Vagina (tissue), 2 donors: ENCODE measurements around the gene CYB561. TPM values are rescaled to one million over a fixed set of nuclear protein-coding genes. Genes with fewer than 3 reads are reported as not detected.
A peak's percentile ranks its signal among the peaks of the same experiment; 100 is the strongest.

ENCODE experiments used
- DNase-seq, 2 donors: peaks; one replicate each; pipeline ENCODE4 v3.0.0-alpha.2; 2017; ENCODE audit errors: extremely low spot score in 2 of 2
- H3K27ac ChIP-seq: fragments of 200-600 bp; sonication (generic); one replicate; pipeline ENCODE4 v1.5.1; 2019
- H3K27me3 ChIP-seq: fragments of 200-600 bp; sonication (generic); one replicate; pipeline ENCODE4 v1.5.1; 2019
- H3K36me3 ChIP-seq, 2 donors: fragments of 200-600 bp; sonication (generic); one replicate each; pipeline ENCODE4 v1.5.1; 2017 to 2019
- H3K4me1 ChIP-seq: fragments of 200-600 bp; sonication (generic); one replicate; pipeline ENCODE4 v1.5.1; 2019
- H3K4me3 ChIP-seq, 2 donors: fragments of 200-600 bp; sonication (generic); 1 replicate in 1 of 2; 2 replicates in 1 of 2; pipeline ENCODE4 v1.5.1; 2016 to 2019
- H3K9me3 ChIP-seq: fragments of 200-600 bp; sonication (generic); one replicate; pipeline ENCODE4 v1.5.1; 2019
- POLR2A ChIP-seq, 2 donors: fragments of 450-650 bp; IDR thresholded peaks; one replicate each; pipeline ENCODE4 v1.6.1; 2017; ENCODE audit warnings: antibody characterized with exemption in 2 of 2, mild to moderate bottlenecking in 2 of 2, moderate library complexity in 2 of 2
- POLR2AphosphoS5 ChIP-seq, 2 donors: sonication (generic); formaldehyde crosslinking; IDR thresholded peaks; one replicate each; pipeline ENCODE4 v1.9.0; 2017; ENCODE audit warnings: antibody characterized with exemption in 2 of 2, mild to moderate bottlenecking in 2 of 2, low read depth in 1 of 2; ENCODE audit not compliant: insufficient read depth in 1 of 2
- intact Hi-C: fragments of 100-400 bp; cut with DNase I; formaldehyde crosslinking; loops from one replicate; pipeline ENCODE4 v1.15.1; 2023
- total RNA-seq: library from RNA; depleted of rRNA; stranded (reverse); fragments of >200 nt; gene quantifications from one replicate; pipeline ENCODE4 v1.2.3, GENCODE V29; 2016
- TF ChIP-seq, protein P1 (sequence below), 3 experiments: fragments of 450-650 bp in 2 of 3; fragments of 200-600 bp in 1 of 3; sonication (generic) in 1 of 3; IDR thresholded peaks; one replicate each; pipeline ENCODE4 v1.5.1; 2017 to 2019; ENCODE audit warnings: antibody characterized with exemption in 3 of 3, mild to moderate bottlenecking in 2 of 3, moderate library complexity in 2 of 3

The CYB561 gene
- total RNA-seq, 1 donor from 2014 or later = 46.2 TPM

DNA sequence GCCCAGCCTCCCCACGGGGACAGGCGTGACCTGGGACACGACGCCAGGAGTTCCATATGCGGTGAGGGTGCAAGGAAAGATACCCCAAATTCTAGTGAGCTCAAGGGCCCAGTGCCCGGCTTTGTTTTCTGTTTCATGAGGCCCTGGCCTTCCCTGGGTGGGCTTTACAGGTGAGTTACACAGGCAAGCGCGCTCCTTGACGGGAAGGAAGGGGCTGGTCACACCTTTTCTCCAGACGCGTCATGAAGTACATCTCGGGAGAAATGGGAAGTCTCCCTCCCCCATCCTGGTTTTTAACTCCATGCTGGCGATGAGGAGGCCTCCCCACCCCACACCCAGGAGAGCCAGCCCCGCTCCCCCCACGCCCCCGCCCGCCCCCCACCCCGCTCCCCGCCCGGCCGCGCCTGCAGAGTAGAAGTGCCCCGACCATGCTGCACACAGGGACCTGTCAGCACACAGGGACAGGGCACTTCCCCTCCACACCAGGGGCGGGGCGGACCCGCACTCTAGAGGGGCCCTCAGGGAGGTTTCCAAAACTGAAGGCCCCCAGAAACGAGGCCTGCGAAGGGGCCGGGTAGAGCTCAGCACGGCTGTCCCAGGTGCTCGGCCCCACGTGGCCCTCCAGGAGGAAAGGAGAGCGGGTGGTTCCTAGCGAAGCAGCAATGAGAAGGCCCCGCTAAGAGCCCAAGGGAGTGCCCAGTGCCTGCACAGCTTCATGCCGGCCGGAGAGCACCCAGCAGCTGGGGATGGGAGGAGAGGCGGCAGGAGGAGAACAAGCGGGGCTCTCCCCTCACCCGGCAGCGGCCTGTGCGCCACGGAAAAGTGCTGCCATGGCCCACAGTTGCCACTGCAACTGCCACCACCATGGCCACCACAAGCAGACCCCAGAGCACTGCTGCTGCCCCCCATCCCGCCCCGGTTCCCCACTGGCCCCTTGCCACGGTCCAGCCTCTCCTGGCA lies 7.7 kb downstream of the CYB561 start:
- intact Hi-C loops = loop anchor here (5.0 kb wide), 1 partner anchor 164 kb away; the partner anchor contains the start of gene TACO1
- Histone ChIP-seq H3K27ac (peak overlapping the region; percentile 48), H3K9me3 (no peaks in the 10 kb centered on the region), H3K4me1 (peaks cover 70% of the 10 kb centered on the region), H3K27me3 (no peaks in the 10 kb centered on the region), H3K36me3 (no peaks in the 10 kb centered on the region), H3K4me3 (peak overlapping the region in 1 of 2 donors; percentile 18)
- TF ChIP-seq POLR2AphosphoS5 (IDR thresholded peaks at IDR 0.05; ENCODE audit: insufficient read depth in 1 of 2, low read depth in 1 of 2) (no peak), POLR2A (IDR thresholded peaks at IDR 0.05) (no peak)
- TF ChIP-seq, protein P1, sequence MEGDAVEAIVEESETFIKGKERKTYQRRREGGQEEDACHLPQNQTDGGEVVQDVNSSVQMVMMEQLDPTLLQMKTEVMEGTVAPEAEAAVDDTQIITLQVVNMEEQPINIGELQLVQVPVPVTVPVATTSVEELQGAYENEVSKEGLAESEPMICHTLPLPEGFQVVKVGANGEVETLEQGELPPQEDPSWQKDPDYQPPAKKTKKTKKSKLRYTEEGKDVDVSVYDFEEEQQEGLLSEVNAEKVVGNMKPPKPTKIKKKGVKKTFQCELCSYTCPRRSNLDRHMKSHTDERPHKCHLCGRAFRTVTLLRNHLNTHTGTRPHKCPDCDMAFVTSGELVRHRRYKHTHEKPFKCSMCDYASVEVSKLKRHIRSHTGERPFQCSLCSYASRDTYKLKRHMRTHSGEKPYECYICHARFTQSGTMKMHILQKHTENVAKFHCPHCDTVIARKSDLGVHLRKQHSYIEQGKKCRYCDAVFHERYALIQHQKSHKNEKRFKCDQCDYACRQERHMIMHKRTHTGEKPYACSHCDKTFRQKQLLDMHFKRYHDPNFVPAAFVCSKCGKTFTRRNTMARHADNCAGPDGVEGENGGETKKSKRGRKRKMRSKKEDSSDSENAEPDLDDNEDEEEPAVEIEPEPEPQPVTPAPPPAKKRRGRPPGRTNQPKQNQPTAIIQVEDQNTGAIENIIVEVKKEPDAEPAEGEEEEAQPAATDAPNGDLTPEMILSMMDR (IDR thresholded peaks at IDR 0.05) = no peak
- no peak for DNase-seq

DNA sequence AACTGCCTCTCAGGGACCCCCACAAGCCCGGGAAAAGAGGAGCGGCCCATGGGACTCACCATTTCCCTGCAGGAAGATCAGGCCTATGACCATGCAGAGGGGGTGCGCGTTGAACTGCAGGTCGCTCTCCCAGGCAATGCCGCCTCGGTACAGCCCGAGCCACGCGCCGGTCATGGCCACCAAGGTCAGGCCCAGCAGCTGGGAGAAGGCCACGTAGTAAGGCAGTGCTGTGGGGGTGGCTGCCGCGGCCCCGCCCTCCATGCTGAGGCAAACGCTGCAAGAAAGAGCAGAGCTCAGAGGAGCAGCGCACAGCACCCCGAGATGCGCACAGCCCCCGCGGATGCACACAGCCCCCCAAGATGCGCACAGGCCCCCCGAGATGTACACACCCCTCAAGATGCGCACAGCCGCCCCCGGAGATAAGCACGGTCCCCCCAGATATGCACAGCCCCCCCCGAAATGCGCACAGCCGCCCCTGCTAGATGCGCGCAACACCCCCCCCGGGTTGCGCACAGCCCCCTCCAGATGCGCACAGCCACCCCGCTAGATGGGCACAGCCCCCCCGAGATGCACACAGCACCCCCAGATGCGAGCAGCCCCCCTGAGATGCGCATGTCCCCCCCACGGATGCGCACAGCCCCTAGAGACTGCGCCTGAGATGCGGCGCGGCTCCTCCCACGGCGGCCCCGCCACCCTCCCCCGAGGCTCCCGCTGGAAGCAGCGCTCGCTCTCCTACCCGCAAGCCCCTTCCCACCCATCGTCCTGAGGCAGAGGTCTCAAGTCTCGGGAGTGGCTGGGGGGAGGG lies 8.6 kb downstream of the CYB561 start:
- peaks cover 75% of the 10 kb centered on the region for H3K4me1 ChIP-seq
- H3K27ac ChIP-seq = peak overlapping the region; percentile 47
- intact Hi-C loops = loop anchor here (5.0 kb wide), 1 partner anchor 165 kb away; the partner anchor contains the start of gene TACO1

DNA sequence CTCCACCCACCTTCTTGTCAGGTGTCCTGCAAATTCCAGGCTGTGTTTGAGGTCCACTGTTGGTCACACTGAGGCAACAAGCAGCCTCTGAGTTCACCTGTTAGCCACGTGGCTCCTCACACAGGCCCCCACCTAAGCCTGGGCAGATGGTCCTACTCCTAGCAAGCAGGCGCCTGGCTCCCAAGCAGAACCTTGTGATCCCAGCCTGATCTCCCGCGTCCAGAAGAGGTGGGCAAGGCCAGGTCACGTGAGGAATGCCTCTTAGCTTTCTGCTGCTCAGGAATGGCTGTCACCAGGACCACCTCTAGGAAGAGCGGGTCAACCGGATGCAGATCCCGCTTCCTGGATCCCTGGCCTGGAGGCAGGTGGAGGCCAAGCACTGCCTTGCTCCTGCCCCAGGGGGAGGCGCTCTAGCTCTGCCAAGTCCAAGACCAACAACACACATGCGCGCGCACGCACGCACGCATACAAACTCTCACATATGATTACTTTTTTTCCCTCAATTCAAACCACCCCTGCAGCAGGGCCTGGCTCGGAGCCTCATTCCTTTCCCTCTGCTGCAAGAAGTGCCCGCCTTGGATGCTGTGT lies 9.5 kb downstream of the CYB561 start:
- intact Hi-C loops = loop anchor here (5.0 kb wide), 1 partner anchor 166 kb away; the partner anchor contains the start of gene TACO1
- no peak for DNase-seq
- TF ChIP-seq POLR2AphosphoS5 (IDR thresholded peaks at IDR 0.05; ENCODE audit: insufficient read depth in 1 of 2, low read depth in 1 of 2) (no peak), POLR2A (IDR thresholded peaks at IDR 0.05) (no peak)
- TF ChIP-seq, protein P1 (IDR thresholded peaks at IDR 0.05) = no peak
- peak overlapping the region; percentile 69 for H3K27ac ChIP-seq
- no peaks in the 10 kb centered on the region for H3K36me3 ChIP-seq
- peaks cover 84% of the 10 kb centered on the region for H3K4me1 ChIP-seq
- H3K9me3 ChIP-seq = no peaks in the 10 kb centered on the region
- H3K4me3 ChIP-seq = no peak overlapping the region
- no peaks in the 10 kb centered on the region for H3K27me3 ChIP-seq

More for the DNA sequence above, 8.6 kb downstream of the CYB561 start:
- Histone ChIP-seq H3K4me3 (peak overlapping the region in 1 of 2 donors; percentile 18), H3K9me3 (no peaks in the 10 kb centered on the region), H3K27me3 (no peaks in the 10 kb centered on the region), H3K36me3 (no peaks in the 10 kb centered on the region)
- DNase-seq = no peak
- TF ChIP-seq, protein P1 (IDR thresholded peaks at IDR 0.05) = no peak
- TF ChIP-seq POLR2AphosphoS5 (IDR thresholded peaks at IDR 0.05; ENCODE audit: insufficient read depth in 1 of 2, low read depth in 1 of 2) (no peak), POLR2A (IDR thresholded peaks at IDR 0.05) (no peak)

DNA sequence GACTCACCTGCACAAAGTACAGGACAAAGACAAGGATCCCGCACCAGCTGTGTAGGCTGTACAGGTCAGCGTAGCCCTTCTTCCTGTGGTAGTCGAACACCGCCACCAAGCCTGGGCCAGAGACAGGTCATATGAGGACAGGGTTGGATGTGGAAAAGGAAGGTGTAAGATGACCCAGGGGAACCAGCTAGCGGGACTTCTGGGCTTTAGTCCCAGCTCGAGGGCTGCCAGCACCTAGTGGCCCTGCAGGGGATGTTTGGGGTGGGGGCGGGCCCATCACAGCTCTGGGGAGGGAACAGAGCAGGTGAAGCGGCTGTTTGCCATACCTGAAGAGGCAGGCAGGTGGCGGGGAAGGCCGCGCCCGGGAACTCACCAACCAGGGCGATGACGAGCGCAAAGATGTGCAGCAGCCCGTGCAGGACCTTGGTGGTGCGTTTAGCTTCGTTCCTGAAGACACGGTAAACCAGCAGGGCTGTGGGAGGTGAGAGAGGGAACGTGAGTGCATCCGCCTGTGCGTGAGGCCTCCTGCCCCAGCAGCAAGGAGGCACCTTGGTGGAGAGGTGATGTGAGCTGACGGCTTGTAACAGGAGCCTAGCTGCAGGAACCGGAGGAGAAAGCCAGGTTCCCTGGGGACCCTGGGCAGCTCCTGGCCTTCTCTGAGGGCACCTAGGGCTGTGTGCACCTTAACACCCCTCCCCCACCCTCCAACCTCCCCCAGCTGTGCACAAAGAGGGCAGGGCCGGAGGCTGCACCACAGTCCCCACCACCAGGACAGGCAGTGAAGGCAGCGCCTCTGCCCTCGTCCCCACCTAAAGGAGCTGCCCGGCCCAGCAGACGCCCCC lies 10.2 kb downstream of the CYB561 start:
- Histone ChIP-seq H3K9me3 (no peaks in the 10 kb centered on the region), H3K27me3 (no peaks in the 10 kb centered on the region), H3K4me1 (peaks cover 87% of the 10 kb centered on the region), H3K4me3 (no peak overlapping the region), H3K27ac (peak overlapping the region; percentile 69), H3K36me3 (no peaks in the 10 kb centered on the region)
- intact Hi-C loops = loop anchor here (5.0 kb wide), 1 partner anchor 166 kb away; the partner anchor contains the start of gene TACO1
- TF ChIP-seq POLR2AphosphoS5 (IDR thresholded peaks at IDR 0.05; ENCODE audit: insufficient read depth in 1 of 2, low read depth in 1 of 2) (no peak), POLR2A (IDR thresholded peaks at IDR 0.05) (no peak)
- TF ChIP-seq, protein P1 (IDR thresholded peaks at IDR 0.05) = no peak
- no peak for DNase-seq
